PFSK-1 (cell line): ENCODE measurements around the gene CLASP1.

Source experiments
- FOXP2 ChIP-seq: optimal IDR thresholded peaks from 2 replicates; pipeline ENCODE3; 2011; ENCODE audit warnings: borderline replicate concordance, control low read depth, inconsistent platforms; ENCODE audit not compliant: insufficient read depth; ENCODE audit errors: extremely low read length, extremely low read depth
- POLR2AphosphoS5 ChIP-seq: IDR thresholded peaks from 2 replicates; pipeline ENCODE4 v1.6.1; 2012; ENCODE audit warnings: low read depth, mild to moderate bottlenecking, control low read depth, low read length, moderate library complexity
- REST ChIP-seq, 2 experiments: IDR thresholded peaks; 2 replicates each; pipeline versions ENCODE4 v1.6.1 to v1.8.0; 2011 to 2012; ENCODE audit warnings: low read depth in 2 of 2, low read length in 2 of 2, control low read depth in 1 of 2, inconsistent platforms in 1 of 2, mild to moderate bottlenecking in 1 of 2, moderate library complexity in 1 of 2; ENCODE audit not compliant: insufficient read depth in 1 of 2
- TAF1 ChIP-seq: IDR thresholded peaks from 2 replicates; pipeline ENCODE4 v1.6.1; 2012; ENCODE audit warnings: low read length, control low read depth, borderline replicate concordance; ENCODE audit not compliant: insufficient read depth

- TF ChIP-seq POLR2AphosphoS5 (no peak), TAF1 (no peak), REST (IDR thresholded peaks at IDR 0.05; ENCODE audit: insufficient read depth in 1 of 2, low read depth in 2 of 2, low read length in 2 of 2) (no peak), FOXP2 (no peak)
Observed at GRCh38 chr2:121598087-121598486, 51.2 kb downstream of the CLASP1 start.
